Osteoblast (primary cell): ENCODE data around the gene NFATC1. TPM values are rescaled to one million over a fixed set of nuclear protein-coding genes. Genes with fewer than 3 reads are reported as not detected.
"Not testable (repeated sequence)": the region's sequence is repeated elsewhere in the genome, so short reads cannot be mapped to it uniquely, and the experiment has no call there.

Experiments used
- DNase-seq: peaks from one replicate; pipeline ENCODE4 v3.0.0; 2011; ENCODE audit warnings: low spot score, mixed read lengths; ENCODE audit not compliant: insufficient read length; ENCODE audit errors: missing footprints
- H2AFZ ChIP-seq: 2 replicates; pipeline ENCODE4 v1.6.0; 2011; ENCODE audit warnings: mild to moderate bottlenecking, low read length
- H3K27ac ChIP-seq: 2 replicates; pipeline ENCODE4 v1.5.1; 2011; ENCODE audit warnings: mild to moderate bottlenecking, low read depth, low read length, moderate library complexity
- H3K27me3 ChIP-seq: 2 replicates; pipeline ENCODE4 v1.6.0; 2012; ENCODE audit warnings: mild to moderate bottlenecking, control low read depth, inconsistent platforms, low read length, moderate library complexity; ENCODE audit not compliant: insufficient read depth
- H3K36me3 ChIP-seq: 2 replicates; pipeline ENCODE4 v1.5.1; 2011; ENCODE audit warnings: mild to moderate bottlenecking, low read length, control low read depth, moderate library complexity; ENCODE audit not compliant: insufficient read depth
- H3K4me1 ChIP-seq: 2 replicates; pipeline ENCODE4 v1.5.1; 2011; ENCODE audit warnings: mild to moderate bottlenecking, low read length, control low read depth, moderate library complexity; ENCODE audit not compliant: insufficient read depth
- H3K4me2 ChIP-seq: 2 replicates; pipeline ENCODE4 v1.6.0; 2011; ENCODE audit warnings: mild to moderate bottlenecking, low read length; ENCODE audit not compliant: insufficient read depth
- H3K4me3 ChIP-seq: fragments of 200-600 bp; sonication (generic); 3 replicates; pipeline ENCODE4 v1.5.1; 2012; ENCODE audit warnings: mild to moderate bottlenecking, low read length, inconsistent platforms; ENCODE audit not compliant: insufficient read depth
- H3K79me2 ChIP-seq: 2 replicates; pipeline ENCODE4 v1.6.0; 2012; ENCODE audit warnings: mild to moderate bottlenecking, low read length, control low read depth, inconsistent platforms; ENCODE audit not compliant: insufficient read depth
- H3K9me3 ChIP-seq: 2 replicates; pipeline ENCODE4 v1.5.1; 2011; ENCODE audit warnings: low read depth, low read length, control low read depth
- H4K20me1 ChIP-seq: 2 replicates; pipeline ENCODE4 v1.6.0; 2012; ENCODE audit warnings: mild to moderate bottlenecking, low read length, control low read depth; ENCODE audit not compliant: insufficient read depth
- total RNA-seq: library from RNA; depleted of rRNA; stranded (reverse); fragments of >200 nt; gene quantifications from 2 replicates; pipeline ENCODE4 v1.2.3, GENCODE V29; 2012
- TF ChIP-seq, protein P1 (sequence below): IDR thresholded peaks from 2 replicates; pipeline ENCODE4 v1.5.1; 2011; ENCODE audit warnings: mild to moderate bottlenecking, low read depth, low read length, moderate library complexity; ENCODE audit errors: extremely low read depth

Gene NFATC1
- total RNA-seq, 1 donor = 6.2 TPM

DNA sequence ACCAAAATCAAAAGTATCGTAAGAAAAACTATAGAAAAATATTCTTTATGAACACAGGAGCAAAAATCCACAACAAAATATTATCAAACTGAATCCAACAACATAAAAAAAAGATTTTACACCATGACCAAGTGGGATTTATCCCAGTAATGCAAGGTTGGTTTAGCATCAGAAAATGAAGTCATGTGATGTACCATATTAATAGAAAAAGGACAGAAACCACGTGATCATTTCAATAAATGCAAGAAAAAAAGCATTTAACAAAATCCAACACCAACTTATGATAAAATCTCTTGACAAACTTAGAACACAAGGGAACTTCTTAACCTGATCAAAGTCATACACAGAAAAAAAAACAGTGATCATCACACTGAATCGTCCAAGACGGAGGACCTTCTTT, 105.3 kb downstream of the NFATC1 start:
- H3K79me2 ChIP-seq = no peaks in the 10 kb centered on the region
- TF ChIP-seq, protein P1, sequence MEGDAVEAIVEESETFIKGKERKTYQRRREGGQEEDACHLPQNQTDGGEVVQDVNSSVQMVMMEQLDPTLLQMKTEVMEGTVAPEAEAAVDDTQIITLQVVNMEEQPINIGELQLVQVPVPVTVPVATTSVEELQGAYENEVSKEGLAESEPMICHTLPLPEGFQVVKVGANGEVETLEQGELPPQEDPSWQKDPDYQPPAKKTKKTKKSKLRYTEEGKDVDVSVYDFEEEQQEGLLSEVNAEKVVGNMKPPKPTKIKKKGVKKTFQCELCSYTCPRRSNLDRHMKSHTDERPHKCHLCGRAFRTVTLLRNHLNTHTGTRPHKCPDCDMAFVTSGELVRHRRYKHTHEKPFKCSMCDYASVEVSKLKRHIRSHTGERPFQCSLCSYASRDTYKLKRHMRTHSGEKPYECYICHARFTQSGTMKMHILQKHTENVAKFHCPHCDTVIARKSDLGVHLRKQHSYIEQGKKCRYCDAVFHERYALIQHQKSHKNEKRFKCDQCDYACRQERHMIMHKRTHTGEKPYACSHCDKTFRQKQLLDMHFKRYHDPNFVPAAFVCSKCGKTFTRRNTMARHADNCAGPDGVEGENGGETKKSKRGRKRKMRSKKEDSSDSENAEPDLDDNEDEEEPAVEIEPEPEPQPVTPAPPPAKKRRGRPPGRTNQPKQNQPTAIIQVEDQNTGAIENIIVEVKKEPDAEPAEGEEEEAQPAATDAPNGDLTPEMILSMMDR = no peak
- H3K36me3 ChIP-seq = no peaks in the 10 kb centered on the region
- H3K4me3 ChIP-seq = no peak overlapping the region
- H4K20me1 ChIP-seq = no peaks in the 10 kb centered on the region
- peaks cover 8% of the 10 kb centered on the region for H3K9me3 ChIP-seq
- peaks cover 6% of the 10 kb centered on the region for H3K4me1 ChIP-seq
- H3K27ac ChIP-seq = no peak overlapping the region
- H3K4me2 ChIP-seq = no peak overlapping the region
- no peak overlapping the region for H2AFZ ChIP-seq
- H3K27me3 ChIP-seq = no peaks in the 10 kb centered on the region
- DNase-seq = no peak

DNA sequence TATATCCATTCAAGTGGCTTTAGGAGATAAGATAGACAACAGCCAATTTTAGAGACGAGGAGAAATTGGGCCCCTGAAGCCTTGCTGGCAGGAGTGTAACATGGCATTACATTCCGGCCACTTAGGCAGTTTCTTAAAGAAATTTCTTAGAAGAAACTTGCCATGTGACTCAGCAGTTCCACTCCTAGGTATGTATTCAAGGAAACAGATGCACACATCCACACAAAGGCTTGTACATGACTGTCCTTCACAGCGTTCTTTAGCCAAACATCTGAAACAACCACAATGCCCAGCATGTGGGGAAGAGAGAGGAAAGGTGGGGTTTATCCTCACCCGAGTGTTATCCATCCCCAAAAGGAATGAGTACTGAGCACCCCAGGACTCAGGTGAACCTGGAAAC, 107.1 kb downstream of the NFATC1 start:
- DNase-seq = peak; percentile 39
- Histone ChIP-seq H4K20me1 (no peaks in the 10 kb centered on the region), H3K4me1 (peaks cover 15% of the 10 kb centered on the region), H3K4me2 (no peak overlapping the region), H3K36me3 (no peaks in the 10 kb centered on the region), H3K79me2 (no peaks in the 10 kb centered on the region), H3K4me3 (no peak overlapping the region), H3K27ac (no peak overlapping the region), H2AFZ (no peak overlapping the region), H3K9me3 (peaks cover 8% of the 10 kb centered on the region), H3K27me3 (no peaks in the 10 kb centered on the region)
- TF ChIP-seq, protein P1 = no peak

DNA sequence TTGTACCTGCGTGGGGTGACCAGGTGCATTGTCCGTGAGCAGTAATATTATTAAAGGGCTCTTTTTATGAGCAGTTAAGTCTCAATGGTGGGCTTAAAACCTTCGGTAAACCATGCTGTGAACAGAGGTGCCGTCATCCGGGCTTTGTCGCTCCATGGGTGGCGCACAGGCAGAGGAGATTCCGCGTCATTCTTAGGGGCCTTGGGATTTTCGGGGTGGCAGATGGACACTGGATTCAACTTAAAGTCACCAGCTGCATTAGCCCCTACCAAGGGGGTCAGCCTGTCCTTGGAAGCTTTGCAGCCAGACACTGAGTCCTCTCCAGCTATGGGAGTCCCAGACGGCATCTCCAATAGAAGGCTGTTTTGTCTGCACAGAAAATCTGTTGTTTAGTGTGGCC, 107.7 kb downstream of the NFATC1 start:
- DNase-seq = peak; percentile 29
- H2AFZ ChIP-seq = no peak overlapping the region
- H3K27me3 ChIP-seq = no peaks in the 10 kb centered on the region
- H3K4me3 ChIP-seq = no peak overlapping the region
- TF ChIP-seq, protein P1 = no peak
- peaks cover 19% of the 10 kb centered on the region for H3K4me1 ChIP-seq
- H3K4me2 ChIP-seq = no peak overlapping the region
- no peaks in the 10 kb centered on the region for H3K79me2 ChIP-seq
- no peak overlapping the region for H3K27ac ChIP-seq
- H3K36me3 ChIP-seq = no peaks in the 10 kb centered on the region
- no peaks in the 10 kb centered on the region for H4K20me1 ChIP-seq
- H3K9me3 ChIP-seq = peaks cover 8% of the 10 kb centered on the region

DNA sequence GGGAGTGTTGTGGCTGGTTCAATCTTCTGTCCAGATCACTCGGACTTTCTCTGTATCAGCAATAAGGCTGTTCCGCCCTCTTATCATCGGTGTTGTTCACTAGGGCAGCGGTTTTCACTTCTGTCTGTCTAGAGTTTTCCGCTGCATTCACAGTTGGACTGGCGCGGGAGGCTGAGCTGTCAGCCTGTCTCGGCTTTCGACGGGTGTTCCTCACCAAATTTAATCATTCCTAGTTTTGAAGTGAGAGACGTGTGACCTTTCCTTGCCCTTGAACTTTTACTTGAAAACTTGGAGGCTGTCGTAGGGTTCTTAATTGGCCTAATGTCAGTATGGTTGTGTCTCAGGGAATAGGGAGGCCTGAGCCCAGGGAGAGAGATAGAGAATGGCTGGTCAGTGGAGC, 108.3 kb downstream of the NFATC1 start:
- H3K4me2 ChIP-seq = no peak overlapping the region
- H3K36me3 ChIP-seq = no peaks in the 10 kb centered on the region

DNA sequence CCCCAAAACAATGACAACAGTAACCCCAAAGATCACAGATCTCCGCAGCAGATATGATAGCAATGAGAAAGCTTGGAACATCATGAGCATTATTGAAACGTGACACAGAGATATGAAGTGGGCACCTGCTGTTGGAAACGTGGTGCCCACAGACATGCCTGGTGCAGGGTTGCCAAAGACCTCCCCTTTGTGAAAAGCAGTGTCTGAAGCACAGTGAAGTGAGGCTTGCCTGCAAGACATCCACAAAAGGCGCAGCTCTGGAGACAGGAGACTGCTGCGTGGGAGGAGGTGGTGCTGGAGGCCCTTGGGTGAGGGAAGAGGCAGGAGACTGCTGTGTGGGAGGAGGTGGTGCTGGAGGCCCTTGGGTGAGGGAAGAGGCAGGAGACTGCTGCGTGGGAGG, 108.8 kb downstream of the NFATC1 start:
- H3K79me2 ChIP-seq, H4K20me1 ChIP-seq, H3K27ac ChIP-seq, H2AFZ ChIP-seq, DNase-seq, H3K4me2 ChIP-seq, H3K36me3 ChIP-seq, H3K27me3 ChIP-seq, H3K9me3 ChIP-seq, H3K4me3 ChIP-seq: not testable (repeated sequence)
- peaks cover 19% of the 10 kb centered on the region for H3K4me1 ChIP-seq

More for the DNA sequence above, 108.3 kb downstream of the NFATC1 start:
- Histone ChIP-seq H4K20me1 (no peaks in the 10 kb centered on the region), H3K27ac (no peak overlapping the region), H3K9me3 (peaks cover 2% of the 10 kb centered on the region), H3K79me2 (no peaks in the 10 kb centered on the region), H2AFZ (no peak overlapping the region), H3K4me1 (peaks cover 19% of the 10 kb centered on the region), H3K27me3 (no peaks in the 10 kb centered on the region), H3K4me3 (no peak overlapping the region)
- peak; percentile 11 for DNase-seq
- TF ChIP-seq, protein P1 = no peak

DNA sequence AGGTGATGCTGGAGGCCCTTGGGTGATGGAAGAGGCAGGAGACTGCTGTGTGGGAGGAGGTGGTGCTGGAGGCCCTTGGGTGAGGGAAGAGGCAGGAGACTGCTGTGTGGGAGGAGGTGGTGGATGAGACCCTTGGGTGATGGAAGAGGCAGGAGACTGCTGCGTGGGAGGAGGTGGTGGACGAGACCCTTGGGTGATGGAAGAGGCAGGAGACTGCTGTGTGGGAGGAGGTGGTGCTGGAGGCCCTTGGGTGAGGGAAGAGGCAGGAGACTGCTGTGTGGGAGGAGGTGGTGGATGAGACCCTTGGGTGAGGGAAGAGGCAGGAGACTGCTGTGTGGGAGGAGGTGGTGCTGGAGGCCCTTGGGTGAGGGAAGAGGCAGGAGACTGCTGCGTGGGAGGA, 109.7 kb downstream of the NFATC1 start:
- peaks cover 19% of the 10 kb centered on the region for H3K4me1 ChIP-seq
- not testable (repeated sequence) for H3K36me3 ChIP-seq, H2AFZ ChIP-seq, H3K9me3 ChIP-seq, H3K27me3 ChIP-seq, H3K4me2 ChIP-seq, H3K4me3 ChIP-seq, H4K20me1 ChIP-seq, H3K79me2 ChIP-seq, DNase-seq, H3K27ac ChIP-seq
